ACC112 (cell line): ENCODE measurements around the gene CDC42BPA.
"Not testable (repeated sequence)": the region's sequence is repeated elsewhere in the genome, so short reads cannot be mapped to it uniquely, and the experiment has no call there.

Experiments
- H2AFZ ChIP-seq: fragments of 200-600 bp; sonication (generic); one replicate; pipeline ENCODE4 v1.6.0; 2017; ENCODE audit warnings: antibody characterized with exemption, low read length; ENCODE audit not compliant: unreplicated experiment
- H3K27ac ChIP-seq: fragments of 200-600 bp; sonication (generic); 2 replicates; pipeline ENCODE4 v1.5.1; 2014; ENCODE audit warnings: low read depth, mild to moderate bottlenecking, antibody characterized with exemption, low read length, moderate library complexity
- H3K27me3 ChIP-seq: fragments of 200-600 bp; sonication (generic); 2 replicates; pipeline ENCODE4 v1.6.1; 2014; ENCODE audit warnings: mild to moderate bottlenecking, antibody characterized with exemption, low read length, moderate library complexity, mixed read lengths; ENCODE audit not compliant: insufficient read depth
- H3K36me3 ChIP-seq: fragments of 200-600 bp; sonication (generic); 2 replicates; pipeline ENCODE4 v1.6.1; 2016; ENCODE audit warnings: mild to moderate bottlenecking, antibody characterized with exemption, low read length, moderate library complexity, mixed read lengths; ENCODE audit not compliant: insufficient read depth
- H3K4me1 ChIP-seq: fragments of 200-600 bp; sonication (generic); one replicate; pipeline ENCODE4 v1.6.1; 2016; ENCODE audit warnings: low read length, mixed read lengths; ENCODE audit not compliant: insufficient read depth, unreplicated experiment, control insufficient read depth
- H3K4me3 ChIP-seq: fragments of 200-600 bp; sonication (generic); 2 replicates; pipeline ENCODE4 v1.5.1; 2014; ENCODE audit warnings: mild to moderate bottlenecking, low read depth, low read length
- H3K79me2 ChIP-seq: fragments of 200-600 bp; sonication (generic); one replicate; pipeline ENCODE4 v1.6.0; 2016; ENCODE audit warnings: low read length; ENCODE audit not compliant: control insufficient read depth, unreplicated experiment, insufficient read depth

Gene CDC42BPA

DNA sequence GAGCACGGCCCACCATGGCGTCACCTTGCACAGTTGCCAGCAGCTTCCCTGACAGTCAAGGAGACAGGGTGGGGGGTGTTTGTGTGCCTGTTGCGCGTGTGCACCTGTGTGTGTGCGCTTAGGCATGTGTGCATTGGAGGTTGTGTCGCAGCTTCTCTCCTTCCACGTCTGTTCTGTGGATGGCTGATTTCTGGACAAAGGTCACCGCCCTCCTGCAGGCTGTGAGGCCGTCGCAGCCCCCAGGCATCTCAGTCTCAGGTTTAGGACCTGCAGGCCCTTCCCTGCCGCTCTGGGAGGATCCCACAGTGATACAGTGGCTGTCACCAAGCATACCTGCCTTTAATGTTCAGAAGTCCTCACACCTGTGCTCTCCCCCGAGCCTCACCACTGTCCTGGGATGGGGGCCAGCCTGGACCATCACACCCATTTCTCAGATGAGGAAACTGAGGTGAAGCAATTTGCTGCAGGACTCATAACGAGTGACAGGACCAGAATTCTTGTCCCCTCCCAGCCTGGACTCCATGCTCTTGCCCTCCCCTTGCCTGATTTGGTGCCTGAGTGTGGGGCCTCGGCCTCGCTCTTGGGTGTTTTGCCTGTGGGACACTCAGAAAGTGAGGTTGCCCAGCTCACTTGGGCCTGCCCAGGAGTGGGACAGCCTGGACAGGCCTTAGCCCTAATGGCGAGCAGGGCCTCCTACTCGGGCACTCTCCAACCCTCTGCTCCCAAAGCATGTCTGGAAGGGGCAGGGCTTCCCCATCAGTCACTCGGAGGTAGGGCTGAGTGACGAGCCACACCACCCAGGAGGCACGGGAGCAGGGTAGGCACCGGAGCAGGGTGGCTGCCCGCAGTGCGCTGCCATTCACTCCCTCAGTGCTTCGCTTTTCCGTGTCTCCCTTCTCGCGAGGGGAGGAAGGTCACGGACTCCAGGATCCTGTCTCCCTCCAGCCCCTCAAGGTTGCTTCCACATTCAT is 355.6 kb downstream of the CDC42BPA start:
- Histone ChIP-seq H3K36me3 (no peaks in the 10 kb centered on the region), H3K4me1 (no peaks in the 10 kb centered on the region), H3K27me3 (no peaks in the 10 kb centered on the region), H3K79me2 (no peaks in the 10 kb centered on the region), H2AFZ (no peak overlapping the region), H3K4me3 (no peak overlapping the region), H3K27ac (no peak overlapping the region)

DNA sequence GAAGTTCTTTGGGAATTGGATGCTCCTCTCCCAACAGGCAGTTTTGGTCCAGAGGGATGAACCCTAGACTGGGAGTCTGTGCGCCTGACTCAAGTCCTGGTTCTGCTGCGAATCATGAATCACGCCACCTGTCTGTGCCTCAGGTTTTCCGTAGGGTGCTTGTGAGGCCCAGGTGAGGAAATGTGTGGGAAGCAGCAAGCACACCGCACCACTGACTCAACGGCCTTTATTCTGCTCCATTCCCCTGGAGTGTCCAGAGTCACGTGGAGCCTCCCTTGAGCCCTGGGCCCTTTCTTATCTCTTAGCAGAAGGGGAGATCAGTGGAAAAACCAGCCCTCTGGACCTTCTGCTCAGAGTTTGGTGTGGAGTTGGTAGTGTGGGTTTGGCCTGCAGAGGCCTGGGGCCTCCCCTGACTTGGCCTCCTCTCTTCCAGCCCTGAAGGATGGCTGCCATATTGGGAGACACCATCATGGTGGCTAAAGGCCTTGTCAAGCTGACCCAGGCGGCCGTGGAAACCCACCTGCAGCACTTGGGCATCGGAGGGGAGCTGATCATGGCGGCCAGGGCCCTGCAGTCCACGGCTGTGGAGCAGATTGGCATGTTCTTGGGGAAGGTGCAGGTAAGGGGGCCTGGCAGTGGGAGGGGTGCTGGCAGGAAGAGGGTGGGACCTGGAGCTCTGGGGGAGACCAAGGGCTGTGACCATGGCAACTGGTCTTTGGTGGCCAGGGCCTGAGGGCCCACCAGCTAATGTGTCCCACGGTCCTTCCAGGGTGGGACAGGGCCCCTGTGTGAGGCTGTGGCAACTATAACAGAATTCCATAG is 357.1 kb downstream of the CDC42BPA start:
- Histone ChIP-seq H3K4me1 (no peaks in the 10 kb centered on the region), H3K79me2 (no peaks in the 10 kb centered on the region), H2AFZ (no peak overlapping the region), H3K4me3 (no peak overlapping the region), H3K27ac (no peak overlapping the region), H3K36me3 (no peaks in the 10 kb centered on the region), H3K27me3 (no peaks in the 10 kb centered on the region)

DNA sequence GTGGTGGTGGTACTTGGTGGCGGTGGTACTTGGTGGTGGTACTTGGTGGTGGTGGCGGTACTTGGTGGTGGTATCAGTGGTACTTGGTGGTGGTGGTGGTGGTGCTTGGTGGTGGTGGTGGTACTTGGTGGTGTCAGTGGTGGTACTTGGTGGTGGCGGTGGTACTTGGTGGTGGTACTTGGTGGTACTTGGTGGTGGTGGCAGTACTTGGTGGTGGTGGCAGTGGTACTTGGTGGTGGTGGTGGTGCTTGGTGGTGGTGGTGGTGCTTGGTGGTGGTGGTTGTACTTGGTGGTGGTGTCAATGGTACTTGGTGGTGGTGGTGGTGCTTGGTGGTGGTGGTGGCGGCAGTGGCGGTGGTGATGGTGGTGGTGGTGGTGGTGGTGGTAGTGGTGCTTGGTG is 358.0 kb downstream of the CDC42BPA start:
- H3K4me1 ChIP-seq, result no peaks in the 10 kb centered on the region
- H3K4me3 ChIP-seq, result no peak overlapping the region
- H3K27ac ChIP-seq, result no peak overlapping the region
- no peaks in the 10 kb centered on the region for H3K36me3 ChIP-seq
- no peaks in the 10 kb centered on the region for H3K27me3 ChIP-seq
- H3K79me2 ChIP-seq, result no peaks in the 10 kb centered on the region
- no peak overlapping the region for H2AFZ ChIP-seq

DNA sequence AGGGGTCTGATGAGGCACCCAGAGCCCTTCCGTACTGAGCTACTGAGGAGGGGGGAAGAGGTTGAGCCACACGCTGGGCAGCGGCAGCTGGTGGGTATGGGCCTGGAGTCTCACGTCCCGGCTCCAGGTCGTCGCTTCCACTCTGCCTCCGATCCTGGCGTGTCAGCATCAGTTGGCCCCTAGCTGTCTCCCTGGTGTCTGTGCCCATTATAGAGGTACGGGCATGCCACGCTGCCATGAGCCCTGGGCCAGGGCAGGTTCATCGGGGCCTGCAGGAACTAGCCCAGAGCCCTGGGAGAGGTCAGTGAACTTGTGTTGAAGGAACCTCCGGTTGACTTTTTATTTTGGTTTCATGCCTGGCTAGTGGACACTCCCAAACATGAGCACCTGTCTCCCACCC is 360.0 kb downstream of the CDC42BPA start:
- Histone ChIP-seq H3K4me3 (no peak overlapping the region), H3K27me3 (no peaks in the 10 kb centered on the region), H3K4me1 (no peaks in the 10 kb centered on the region), H2AFZ (no peak overlapping the region), H3K79me2 (no peaks in the 10 kb centered on the region), H3K36me3 (no peaks in the 10 kb centered on the region), H3K27ac (no peak overlapping the region)

DNA sequence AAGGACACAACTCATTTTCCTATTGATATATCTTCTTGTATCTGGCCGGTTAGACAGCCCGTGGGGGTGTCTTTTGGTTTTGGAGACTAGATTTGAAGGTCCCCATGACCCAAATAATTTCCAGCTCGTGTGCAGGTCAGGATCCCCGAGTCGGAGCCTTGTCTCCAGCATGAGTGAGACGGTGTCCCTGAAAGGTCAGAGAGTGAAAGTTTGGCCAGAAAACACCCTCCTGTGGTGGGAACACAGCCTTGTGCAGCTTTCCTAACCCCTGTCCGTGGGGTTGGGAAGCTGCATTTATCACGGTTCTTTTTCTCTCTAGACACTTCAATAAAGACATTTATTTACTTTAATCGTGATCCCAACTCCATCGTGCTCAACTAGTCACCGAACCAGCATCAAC is 360.6 kb downstream of the CDC42BPA start:
- H3K4me3 ChIP-seq, result no peak overlapping the region
- no peak overlapping the region for H2AFZ ChIP-seq
- no peaks in the 10 kb centered on the region for H3K27me3 ChIP-seq
- H3K27ac ChIP-seq, result no peak overlapping the region
- H3K79me2 ChIP-seq, result no peaks in the 10 kb centered on the region
- H3K36me3 ChIP-seq, result no peaks in the 10 kb centered on the region
- H3K4me1 ChIP-seq, result no peaks in the 10 kb centered on the region

DNA sequence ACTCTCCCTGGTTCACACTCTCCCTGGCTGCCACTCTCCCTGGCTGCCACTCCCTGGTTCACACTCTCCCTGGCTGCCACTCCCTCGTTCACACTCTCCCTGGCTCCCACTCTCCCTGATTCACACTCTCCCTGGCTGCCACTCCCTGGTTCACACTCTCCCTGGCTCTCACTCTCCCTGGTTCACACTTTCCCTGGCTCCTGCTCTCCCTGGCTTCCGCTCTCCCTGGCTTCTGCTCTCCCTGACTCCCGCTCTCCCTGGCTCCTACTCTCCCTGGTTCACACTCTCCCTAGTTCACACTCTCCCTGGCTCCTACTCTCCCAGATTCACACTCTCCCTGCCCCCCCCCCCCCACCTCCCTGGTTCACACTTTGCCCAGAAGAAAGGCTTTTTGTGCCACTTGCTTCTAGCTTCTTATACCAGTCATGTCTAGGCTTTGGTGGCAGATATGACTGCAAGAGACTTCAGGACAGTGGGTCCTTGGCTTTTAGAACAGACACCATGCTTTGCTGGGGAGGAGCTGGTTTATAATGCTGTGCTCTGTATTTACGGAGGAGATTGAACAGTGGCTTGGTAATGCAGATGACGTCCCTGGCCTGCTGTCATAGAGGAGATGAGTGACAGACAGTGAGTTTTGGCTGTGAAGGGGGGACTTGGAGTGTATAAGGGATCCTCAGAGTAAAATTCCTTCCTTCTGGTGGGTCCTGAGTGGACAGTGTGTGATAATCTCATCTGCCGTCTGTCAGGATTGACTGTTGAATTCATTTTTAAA is 361.2 kb downstream of the CDC42BPA start:
- Histone ChIP-seq H3K4me1 (no peaks in the 10 kb centered on the region), H3K4me3 (no peak overlapping the region), H2AFZ (no peak overlapping the region), H3K27me3 (no peaks in the 10 kb centered on the region), H3K27ac (no peak overlapping the region), H3K36me3 (no peaks in the 10 kb centered on the region), H3K79me2 (no peaks in the 10 kb centered on the region)

DNA sequence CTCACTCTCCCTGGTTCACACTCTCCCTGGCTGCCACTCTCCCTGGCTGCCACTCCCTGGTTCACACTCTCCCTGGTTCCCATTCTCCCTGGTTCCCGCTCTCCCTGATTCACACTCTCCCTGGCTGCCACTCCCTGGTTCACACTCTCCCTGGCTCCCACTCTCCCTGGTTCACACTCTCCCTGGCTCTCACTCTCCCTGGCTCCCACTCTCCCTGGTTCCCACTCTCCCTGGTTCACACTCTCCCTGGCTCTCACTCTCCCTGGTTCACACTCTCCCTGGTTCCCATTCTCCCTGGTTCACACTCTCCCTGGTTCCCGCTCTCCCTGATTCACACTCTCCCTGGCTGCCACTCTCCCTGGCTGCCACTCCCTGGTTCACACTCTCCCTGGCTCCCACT is 362.4 kb downstream of the CDC42BPA start:
- H3K79me2 ChIP-seq, H3K27me3 ChIP-seq, H2AFZ ChIP-seq, H3K27ac ChIP-seq, H3K4me1 ChIP-seq, H3K36me3 ChIP-seq, H3K4me3 ChIP-seq: not testable (repeated sequence)

DNA sequence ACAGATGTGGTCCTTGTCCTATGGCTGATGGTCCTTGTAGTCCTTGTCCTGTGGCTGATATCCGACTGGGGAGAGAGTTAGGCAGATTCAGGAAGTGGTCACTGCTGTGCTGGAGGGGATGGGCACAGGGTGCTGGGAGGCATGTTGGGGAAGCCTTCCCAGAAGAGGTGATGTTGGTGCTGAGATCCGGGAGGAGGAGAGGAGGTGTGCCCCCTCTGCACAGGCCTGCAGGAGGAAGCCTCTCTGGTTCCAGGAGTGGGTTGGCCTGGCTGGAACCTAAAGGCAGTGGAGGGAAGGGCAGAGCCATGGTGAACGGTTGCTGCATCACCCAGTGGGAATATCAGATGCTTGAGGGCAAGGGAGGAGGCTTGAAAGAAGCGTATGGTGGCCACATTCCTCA is 363.5 kb downstream of the CDC42BPA start:
- Histone ChIP-seq H3K36me3 (no peaks in the 10 kb centered on the region), H3K4me1 (no peaks in the 10 kb centered on the region), H3K27ac (no peak overlapping the region), H3K79me2 (no peaks in the 10 kb centered on the region), H3K4me3 (no peak overlapping the region), H2AFZ (no peak overlapping the region), H3K27me3 (no peaks in the 10 kb centered on the region)

DNA sequence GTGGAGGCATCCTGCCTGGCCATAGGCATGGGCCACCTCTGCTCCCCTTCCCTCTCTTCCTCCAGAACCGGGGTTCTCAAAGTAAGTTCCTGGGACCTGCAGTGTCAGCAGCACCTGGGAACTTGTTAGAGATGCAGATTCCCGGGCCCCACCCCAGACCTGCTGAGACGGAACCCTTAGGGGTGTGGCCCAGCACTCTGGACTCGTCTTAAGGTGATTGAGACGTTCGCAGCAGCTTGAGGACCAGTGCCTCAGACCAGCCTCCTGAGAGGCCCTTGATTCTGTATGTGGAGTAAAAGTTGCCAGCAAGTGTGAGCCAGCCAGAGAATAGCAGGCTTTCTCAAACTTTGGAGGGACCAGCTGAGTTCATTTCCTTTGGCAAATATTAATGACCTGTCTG is 364.0 kb downstream of the CDC42BPA start:
- H3K27me3 ChIP-seq, result no peaks in the 10 kb centered on the region
- H2AFZ ChIP-seq, result no peak overlapping the region
- H3K79me2 ChIP-seq, result no peaks in the 10 kb centered on the region
- H3K27ac ChIP-seq, result no peak overlapping the region
- no peaks in the 10 kb centered on the region for H3K4me1 ChIP-seq
- H3K4me3 ChIP-seq, result no peak overlapping the region
- no peaks in the 10 kb centered on the region for H3K36me3 ChIP-seq

DNA sequence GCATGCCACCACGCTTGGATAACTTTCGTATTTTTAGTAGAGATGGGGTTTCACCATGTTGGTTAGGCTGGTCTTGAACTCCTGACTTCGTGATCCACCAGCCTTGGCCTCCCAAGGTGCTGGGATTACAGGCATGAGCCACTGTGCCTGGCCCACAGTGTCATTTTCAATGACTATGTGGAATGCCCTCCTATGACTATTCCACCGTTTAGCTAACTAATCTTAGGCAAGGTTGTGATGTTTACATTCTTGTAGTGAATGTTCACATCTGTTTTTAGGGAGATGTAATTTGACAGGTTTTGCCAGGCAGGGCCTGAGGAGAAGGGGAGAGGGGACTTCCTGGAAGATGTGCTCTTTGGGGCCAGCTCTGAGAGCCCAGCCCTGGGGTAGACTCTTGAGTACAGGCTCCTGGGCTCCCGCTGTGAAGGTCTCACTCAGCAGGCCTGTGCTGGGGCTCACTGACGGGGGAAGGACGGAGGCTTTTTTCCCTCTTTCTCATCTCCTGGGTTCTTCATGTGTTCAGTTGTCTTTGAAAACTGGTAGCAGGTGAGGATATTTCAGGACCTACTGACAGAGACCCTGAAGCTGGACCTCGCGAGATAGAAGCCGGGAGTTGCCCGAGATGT is 365.0 kb downstream of the CDC42BPA start:
- H3K27ac ChIP-seq, result no peak overlapping the region
- H3K27me3 ChIP-seq, result no peaks in the 10 kb centered on the region
- H3K4me3 ChIP-seq, result no peak overlapping the region
- no peaks in the 10 kb centered on the region for H3K36me3 ChIP-seq
- H3K4me1 ChIP-seq, result no peaks in the 10 kb centered on the region
- H2AFZ ChIP-seq, result no peak overlapping the region
- H3K79me2 ChIP-seq, result no peaks in the 10 kb centered on the region
